Measurements from ENCODE around the gene SNRPN. TPM values are rescaled to one million over a fixed set of nuclear protein-coding genes. Genes with fewer than 3 reads are reported as not detected.
"Not testable (repeated sequence)": the region's sequence is repeated elsewhere in the genome, so short reads cannot be mapped to it uniquely, and the experiment has no call there.

Gene SNRPN
- total RNA-seq, 1 donor from 2014 or later, result 442 TPM

DNA sequence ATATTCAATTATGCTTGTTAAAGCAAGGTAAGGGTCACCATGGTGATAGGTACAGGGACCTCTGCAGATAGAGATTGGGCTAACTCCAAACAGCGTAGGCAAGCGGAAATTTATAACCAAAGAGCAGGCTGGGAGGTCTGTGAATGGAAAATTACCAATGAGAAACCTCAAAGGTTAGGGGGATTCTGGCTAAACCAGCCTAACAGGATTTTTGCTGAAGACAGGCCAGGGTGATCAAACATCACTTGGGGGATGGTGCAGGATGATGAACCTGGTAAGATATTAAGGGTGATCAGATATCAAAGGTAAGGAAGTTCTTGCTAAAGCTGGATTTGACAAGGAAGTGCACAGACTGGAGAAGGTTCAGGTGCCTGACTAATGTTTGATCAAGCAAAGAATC is 35.3 kb upstream of the SNRPN start:
- H3K27ac Mint-ChIP-seq, result no peak overlapping the region
- H4K20me1 ChIP-seq (ENCODE audit: low read depth), result no peaks in the 10 kb centered on the region
- H3K4me3 Mint-ChIP-seq, result no peak overlapping the region
- H3K4me1 Mint-ChIP-seq, result no peaks in the 10 kb centered on the region
- H3K27ac ChIP-seq, result no peak overlapping the region
- TF ChIP-seq EZH2 (IDR thresholded peaks at IDR 0.05), result no peak
- TF ChIP-seq, protein P1, sequence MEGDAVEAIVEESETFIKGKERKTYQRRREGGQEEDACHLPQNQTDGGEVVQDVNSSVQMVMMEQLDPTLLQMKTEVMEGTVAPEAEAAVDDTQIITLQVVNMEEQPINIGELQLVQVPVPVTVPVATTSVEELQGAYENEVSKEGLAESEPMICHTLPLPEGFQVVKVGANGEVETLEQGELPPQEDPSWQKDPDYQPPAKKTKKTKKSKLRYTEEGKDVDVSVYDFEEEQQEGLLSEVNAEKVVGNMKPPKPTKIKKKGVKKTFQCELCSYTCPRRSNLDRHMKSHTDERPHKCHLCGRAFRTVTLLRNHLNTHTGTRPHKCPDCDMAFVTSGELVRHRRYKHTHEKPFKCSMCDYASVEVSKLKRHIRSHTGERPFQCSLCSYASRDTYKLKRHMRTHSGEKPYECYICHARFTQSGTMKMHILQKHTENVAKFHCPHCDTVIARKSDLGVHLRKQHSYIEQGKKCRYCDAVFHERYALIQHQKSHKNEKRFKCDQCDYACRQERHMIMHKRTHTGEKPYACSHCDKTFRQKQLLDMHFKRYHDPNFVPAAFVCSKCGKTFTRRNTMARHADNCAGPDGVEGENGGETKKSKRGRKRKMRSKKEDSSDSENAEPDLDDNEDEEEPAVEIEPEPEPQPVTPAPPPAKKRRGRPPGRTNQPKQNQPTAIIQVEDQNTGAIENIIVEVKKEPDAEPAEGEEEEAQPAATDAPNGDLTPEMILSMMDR (IDR thresholded peaks at IDR 0.05), result no peak
- no peaks in the 10 kb centered on the region for H3K4me1 ChIP-seq
- peaks cover 5% of the 10 kb centered on the region for H3K36me3 Mint-ChIP-seq
- H3F3A ChIP-seq (ENCODE audit: low read depth), result no peaks in the 10 kb centered on the region
- DNase-seq (ENCODE audit: low spot score), result no peak
- no peaks in the 10 kb centered on the region for H3K36me3 ChIP-seq
- H3K9me3 Mint-ChIP-seq, result peaks cover 24% of the 10 kb centered on the region
- H3K27me3 Mint-ChIP-seq (ENCODE audit: insufficient read depth, low read depth), result no peaks in the 10 kb centered on the region
- H3K79me2 ChIP-seq (ENCODE audit: low read depth), result no peaks in the 10 kb centered on the region
- H2AFZ ChIP-seq (replicated peaks), result no peak overlapping the region
- no peak overlapping the region for H3K4me3 ChIP-seq
- no peak overlapping the region for H3K9ac ChIP-seq
- no peaks in the 10 kb centered on the region for H3K9me3 ChIP-seq (ENCODE audit: low read depth)
- H3K27me3 ChIP-seq, result no peaks in the 10 kb centered on the region
- no peak overlapping the region for H3K4me2 ChIP-seq

DNA sequence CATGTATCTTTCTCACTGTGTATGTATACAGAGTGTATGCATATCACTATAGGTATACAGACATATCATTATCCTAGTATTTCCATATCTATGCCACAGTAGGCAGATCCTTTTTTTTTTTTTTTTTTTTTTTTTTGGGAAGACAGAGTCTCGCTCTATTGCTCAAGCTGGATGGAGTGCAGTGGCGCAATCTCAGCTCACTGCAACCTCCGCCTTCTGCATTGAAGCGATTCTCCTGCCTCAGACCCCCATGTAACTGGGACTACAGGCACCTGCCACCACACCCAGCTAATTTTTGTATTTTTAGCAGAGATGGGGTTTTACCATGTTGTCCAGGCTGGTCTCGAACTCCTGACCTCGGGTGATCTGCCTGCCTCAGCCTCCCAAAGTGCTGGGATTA is 32.0 kb upstream of the SNRPN start:
- DNase-seq (ENCODE audit: low spot score); H3K27ac ChIP-seq; H3K4me1 ChIP-seq; H3F3A ChIP-seq (ENCODE audit: low read depth); H3K79me2 ChIP-seq (ENCODE audit: low read depth); H3K9me3 Mint-ChIP-seq; H3K36me3 ChIP-seq; H2AFZ ChIP-seq (replicated peaks); H3K27ac Mint-ChIP-seq; H3K27me3 ChIP-seq; H3K4me3 Mint-ChIP-seq; H3K27me3 Mint-ChIP-seq (ENCODE audit: insufficient read depth, low read depth); H3K4me2 ChIP-seq; H3K4me3 ChIP-seq; H3K36me3 Mint-ChIP-seq; H3K9me3 ChIP-seq (ENCODE audit: low read depth); H3K4me1 Mint-ChIP-seq; H3K9ac ChIP-seq; H4K20me1 ChIP-seq (ENCODE audit: low read depth): not testable (repeated sequence)

DNA sequence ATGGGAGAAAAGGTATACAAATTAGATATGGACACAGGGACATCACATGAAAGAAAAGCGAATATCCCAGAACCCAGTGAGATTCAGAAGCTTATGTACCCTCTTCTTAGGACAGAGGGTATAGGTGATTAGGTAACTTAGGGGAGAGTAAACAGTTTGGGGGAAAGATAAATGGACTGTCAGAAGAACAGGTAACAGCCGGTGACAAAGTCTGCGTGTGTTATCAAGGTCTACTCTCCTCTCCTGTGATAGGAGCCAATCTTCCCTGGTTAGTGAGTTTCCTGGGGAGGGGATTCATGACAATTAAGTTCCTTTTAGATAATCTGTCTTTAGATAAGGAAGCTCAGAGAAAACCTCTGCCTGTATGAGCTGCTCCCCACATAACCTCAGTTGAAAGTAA is 30.6 kb upstream of the SNRPN start:
- Histone ChIP-seq H3K4me1 (no peaks in the 10 kb centered on the region), H3K79me2 (ENCODE audit: low read depth) (no peaks in the 10 kb centered on the region), H3K4me3 (no peak overlapping the region), H3K9me3 (ENCODE audit: low read depth) (no peaks in the 10 kb centered on the region), H3K9ac (no peak overlapping the region), H3K27me3 (no peaks in the 10 kb centered on the region), H3K36me3 (no peaks in the 10 kb centered on the region), H3K4me2 (no peak overlapping the region), H3K27ac (no peak overlapping the region), H4K20me1 (ENCODE audit: low read depth) (no peaks in the 10 kb centered on the region), H3F3A (ENCODE audit: low read depth) (no peaks in the 10 kb centered on the region), H2AFZ (replicated peaks) (no peak overlapping the region)
- H3K9me3 Mint-ChIP-seq, result peaks cover 13% of the 10 kb centered on the region
- H3K36me3 Mint-ChIP-seq, result peaks cover 5% of the 10 kb centered on the region
- H3K4me3 Mint-ChIP-seq, result no peak overlapping the region
- TF ChIP-seq, protein P1 (IDR thresholded peaks at IDR 0.05), result no peak
- no peak for TF ChIP-seq EZH2phosphoT487 (IDR thresholded peaks at IDR 0.05)
- TF ChIP-seq EZH2 (IDR thresholded peaks at IDR 0.05), result no peak
- no peaks in the 10 kb centered on the region for H3K4me1 Mint-ChIP-seq
- DNase-seq (ENCODE audit: low spot score), result no peak
- H3K27me3 Mint-ChIP-seq (ENCODE audit: insufficient read depth, low read depth), result peaks cover 2% of the 10 kb centered on the region
- H3K27ac Mint-ChIP-seq, result no peak overlapping the region

DNA sequence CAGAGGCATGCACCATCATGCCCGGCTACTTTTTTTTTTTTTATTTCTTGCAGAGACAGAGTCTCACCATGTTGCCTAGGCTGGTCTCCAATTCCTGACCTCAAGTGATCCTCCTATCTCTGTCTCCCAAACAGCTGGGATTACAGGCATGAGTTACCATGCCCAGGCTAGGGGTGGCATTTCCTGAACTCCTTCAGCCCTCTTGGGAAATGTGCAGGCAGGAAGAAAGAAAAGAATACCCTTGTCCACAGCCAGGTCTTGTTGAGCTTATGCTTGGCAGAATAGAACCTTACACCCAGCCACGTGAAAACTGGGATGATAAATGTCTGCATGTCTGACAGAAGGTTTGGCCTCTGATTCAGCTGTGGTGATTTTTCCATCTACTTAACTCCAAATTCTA is 30.2 kb upstream of the SNRPN start:
- peaks cover 14% of the 10 kb centered on the region for H3K9me3 Mint-ChIP-seq
- H3K27me3 Mint-ChIP-seq (ENCODE audit: insufficient read depth, low read depth), result peaks cover 2% of the 10 kb centered on the region
- no peak overlapping the region for H3K4me3 Mint-ChIP-seq

DNA sequence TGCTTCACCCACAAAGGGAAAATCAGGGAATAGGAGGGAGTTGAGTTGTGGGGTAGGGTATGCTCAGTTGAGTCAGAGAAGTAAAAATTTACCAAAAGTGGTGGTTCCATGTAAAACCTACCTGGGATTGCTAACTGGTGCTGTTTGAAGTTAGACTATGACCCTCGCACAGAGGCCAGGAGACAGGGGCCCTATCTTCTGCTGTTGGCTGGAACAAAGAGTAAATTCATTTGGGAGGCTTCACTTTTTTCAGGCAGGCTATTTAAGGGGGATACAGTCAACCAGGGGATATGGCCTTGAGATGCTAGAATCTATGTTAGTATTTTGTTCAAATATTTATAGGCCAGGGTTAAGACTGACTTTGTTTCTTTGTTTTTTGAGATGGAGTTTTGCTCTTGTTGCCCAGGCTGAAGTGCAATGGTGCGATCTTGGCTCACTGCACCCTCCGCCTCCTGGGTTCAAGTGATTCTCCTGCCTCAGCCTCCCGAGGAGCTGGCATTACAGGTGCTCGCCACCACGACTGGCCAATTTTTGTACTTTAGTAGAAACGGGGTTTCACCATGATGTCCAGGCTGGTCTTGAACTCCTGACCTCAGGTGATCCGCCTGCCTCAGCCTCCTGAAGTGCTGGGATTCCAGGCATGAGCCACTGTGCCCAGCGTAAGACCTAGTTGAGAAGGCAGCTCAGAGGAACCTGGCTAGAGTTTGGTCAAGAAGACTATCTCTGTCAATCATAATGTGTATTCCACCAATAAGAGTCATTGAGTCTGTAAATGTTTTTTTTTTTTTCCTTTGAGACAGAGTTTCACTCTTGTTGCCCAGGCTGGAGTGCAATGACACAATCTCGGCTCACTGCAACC is 22.7 kb upstream of the SNRPN start:
- not testable (repeated sequence) for H3K9me3 ChIP-seq (ENCODE audit: low read depth); DNase-seq (ENCODE audit: low spot score); H3K9ac ChIP-seq; H3K27ac ChIP-seq; H3K27me3 Mint-ChIP-seq (ENCODE audit: insufficient read depth, low read depth); H3K4me2 ChIP-seq; H3K27me3 ChIP-seq; H3K4me3 Mint-ChIP-seq; H3K4me3 ChIP-seq; H4K20me1 ChIP-seq (ENCODE audit: low read depth); H2AFZ ChIP-seq (replicated peaks); H3F3A ChIP-seq (ENCODE audit: low read depth); H3K79me2 ChIP-seq (ENCODE audit: low read depth); H3K36me3 ChIP-seq; H3K4me1 ChIP-seq; H3K36me3 Mint-ChIP-seq; H3K27ac Mint-ChIP-seq; H3K4me1 Mint-ChIP-seq
- peaks cover 31% of the 10 kb centered on the region for H3K9me3 Mint-ChIP-seq

More for the DNA sequence above, 30.2 kb upstream of the SNRPN start:
- DNase-seq (ENCODE audit: low spot score), result no peak
- Histone ChIP-seq H3K9me3 (ENCODE audit: low read depth) (no peaks in the 10 kb centered on the region), H3K27ac (no peak overlapping the region), H3F3A (ENCODE audit: low read depth) (no peaks in the 10 kb centered on the region), H2AFZ (replicated peaks) (no peak overlapping the region), H3K36me3 (no peaks in the 10 kb centered on the region), H3K4me3 (no peak overlapping the region), H3K4me2 (no peak overlapping the region), H3K9ac (no peak overlapping the region), H3K27me3 (no peaks in the 10 kb centered on the region), H4K20me1 (ENCODE audit: low read depth) (no peaks in the 10 kb centered on the region), H3K79me2 (ENCODE audit: low read depth) (no peaks in the 10 kb centered on the region), H3K4me1 (no peaks in the 10 kb centered on the region)
- H3K27ac Mint-ChIP-seq, result no peak overlapping the region
- peaks cover 6% of the 10 kb centered on the region for H3K36me3 Mint-ChIP-seq
- H3K4me1 Mint-ChIP-seq, result no peaks in the 10 kb centered on the region
- TF ChIP-seq EZH2 (IDR thresholded peaks at IDR 0.05), result no peak
- TF ChIP-seq EZH2phosphoT487 (IDR thresholded peaks at IDR 0.05), result no peak
- TF ChIP-seq, protein P1 (IDR thresholded peaks at IDR 0.05), result no peak

Data from neural progenitor cell (in vitro differentiated cells).